ENCODE data around the gene CAND1. TPM values are rescaled to one million over a fixed set of nuclear protein-coding genes. Genes with fewer than 3 reads are reported as not detected.

The CAND1 gene
- total RNA-seq, 1 donor, result 130 TPM

DNA sequence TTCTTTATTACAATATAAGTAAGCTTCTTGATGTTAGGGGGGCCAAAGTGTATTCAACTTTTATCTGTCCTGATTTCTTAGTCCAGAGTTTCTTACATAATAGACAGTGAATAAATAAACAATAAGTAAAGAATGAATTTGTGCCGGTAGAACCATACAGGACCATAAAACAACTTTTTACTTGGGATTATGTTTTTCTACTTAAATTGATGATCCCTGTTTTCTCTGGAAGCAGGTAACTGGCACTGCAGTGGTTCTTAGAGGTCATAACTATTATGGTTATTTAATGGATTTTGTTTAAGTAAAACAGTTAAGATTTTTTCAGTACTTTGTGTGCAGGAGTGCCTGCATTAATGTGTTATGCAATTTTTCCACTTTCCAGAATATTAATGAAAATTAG, 10.5 kb downstream of the CAND1 start:
- TF ChIP-seq, protein P1, sequence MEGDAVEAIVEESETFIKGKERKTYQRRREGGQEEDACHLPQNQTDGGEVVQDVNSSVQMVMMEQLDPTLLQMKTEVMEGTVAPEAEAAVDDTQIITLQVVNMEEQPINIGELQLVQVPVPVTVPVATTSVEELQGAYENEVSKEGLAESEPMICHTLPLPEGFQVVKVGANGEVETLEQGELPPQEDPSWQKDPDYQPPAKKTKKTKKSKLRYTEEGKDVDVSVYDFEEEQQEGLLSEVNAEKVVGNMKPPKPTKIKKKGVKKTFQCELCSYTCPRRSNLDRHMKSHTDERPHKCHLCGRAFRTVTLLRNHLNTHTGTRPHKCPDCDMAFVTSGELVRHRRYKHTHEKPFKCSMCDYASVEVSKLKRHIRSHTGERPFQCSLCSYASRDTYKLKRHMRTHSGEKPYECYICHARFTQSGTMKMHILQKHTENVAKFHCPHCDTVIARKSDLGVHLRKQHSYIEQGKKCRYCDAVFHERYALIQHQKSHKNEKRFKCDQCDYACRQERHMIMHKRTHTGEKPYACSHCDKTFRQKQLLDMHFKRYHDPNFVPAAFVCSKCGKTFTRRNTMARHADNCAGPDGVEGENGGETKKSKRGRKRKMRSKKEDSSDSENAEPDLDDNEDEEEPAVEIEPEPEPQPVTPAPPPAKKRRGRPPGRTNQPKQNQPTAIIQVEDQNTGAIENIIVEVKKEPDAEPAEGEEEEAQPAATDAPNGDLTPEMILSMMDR (IDR thresholded peaks at IDR 0.05; ENCODE audit: extremely low read depth, low read depth, low read length), result no peak
- peaks cover 61% of the 10 kb centered on the region for H4K20me1 ChIP-seq (ENCODE audit: insufficient read depth, low read length)

GRCh38 chr12:67280088-67280487, 10.9 kb downstream of the CAND1 start:
- peaks cover 5% of the 10 kb centered on the region for H3K4me1 ChIP-seq (ENCODE audit: insufficient read depth, low read length)
- no peak overlapping the region for H3K4me2 ChIP-seq (ENCODE audit: insufficient read depth, low read length)
- H3K79me2 ChIP-seq (ENCODE audit: insufficient read depth, low read length), result peaks cover 92% of the 10 kb centered on the region
- H3K27me3 ChIP-seq (ENCODE audit: insufficient read depth, low read length), result no peaks in the 10 kb centered on the region
- TF ChIP-seq, protein P1 (IDR thresholded peaks at IDR 0.05; ENCODE audit: extremely low read depth, low read depth, low read length), result no peak
- no peak for DNase-seq (ENCODE audit: insufficient read length, low spot score, missing footprints)
- peaks cover 58% of the 10 kb centered on the region for H4K20me1 ChIP-seq (ENCODE audit: insufficient read depth, low read length)
- H2AFZ ChIP-seq (ENCODE audit: low read length), result no peak overlapping the region
- H3K9me3 ChIP-seq (ENCODE audit: low read depth, low read length), result no peaks in the 10 kb centered on the region
- peaks cover 23% of the 10 kb centered on the region for H3K36me3 ChIP-seq (ENCODE audit: insufficient read depth, low read length)
- no peak overlapping the region for H3K27ac ChIP-seq (ENCODE audit: low read depth, low read length)
- no peak overlapping the region for H3K4me3 ChIP-seq (ENCODE audit: insufficient read depth, low read length)

More for the DNA sequence above, 10.5 kb downstream of the CAND1 start:
- H3K27me3 ChIP-seq (ENCODE audit: insufficient read depth, low read length), result no peaks in the 10 kb centered on the region
- no peaks in the 10 kb centered on the region for H3K9me3 ChIP-seq (ENCODE audit: low read depth, low read length)
- peak; percentile 32 for DNase-seq (ENCODE audit: insufficient read length, low spot score, missing footprints)
- H3K79me2 ChIP-seq (ENCODE audit: insufficient read depth, low read length), result peaks cover 92% of the 10 kb centered on the region
- H2AFZ ChIP-seq (ENCODE audit: low read length), result no peak overlapping the region
- no peak overlapping the region for H3K4me2 ChIP-seq (ENCODE audit: insufficient read depth, low read length)
- H3K27ac ChIP-seq (ENCODE audit: low read depth, low read length), result no peak overlapping the region
- peaks cover 5% of the 10 kb centered on the region for H3K4me1 ChIP-seq (ENCODE audit: insufficient read depth, low read length)
- peaks cover 22% of the 10 kb centered on the region for H3K36me3 ChIP-seq (ENCODE audit: insufficient read depth, low read length)
- no peak overlapping the region for H3K4me3 ChIP-seq (ENCODE audit: insufficient read depth, low read length)

DNA sequence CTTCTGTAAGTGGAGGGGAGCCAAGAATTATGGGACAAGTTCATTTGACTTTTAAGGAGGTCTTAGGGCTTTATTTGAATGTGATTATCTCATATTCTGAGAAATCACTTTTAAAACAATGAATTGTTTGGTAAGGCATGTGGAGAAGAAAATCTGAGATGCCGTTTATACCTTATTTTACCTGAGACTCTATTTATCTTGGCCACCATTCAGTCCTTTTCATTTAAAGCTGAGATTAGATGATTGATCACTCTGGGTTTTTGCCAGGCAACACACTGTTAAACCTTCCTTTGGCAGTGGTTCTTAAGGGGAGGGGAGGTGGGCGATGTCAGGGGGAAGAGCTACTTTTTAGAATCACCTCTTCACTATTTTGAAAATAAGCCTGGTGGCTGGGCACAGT, 11.4 kb downstream of the CAND1 start:
- H3K36me3 ChIP-seq (ENCODE audit: insufficient read depth, low read length), result peaks cover 22% of the 10 kb centered on the region
- H3K27ac ChIP-seq (ENCODE audit: low read depth, low read length), result no peak overlapping the region
- H3K4me2 ChIP-seq (ENCODE audit: insufficient read depth, low read length), result no peak overlapping the region
- peaks cover 56% of the 10 kb centered on the region for H4K20me1 ChIP-seq (ENCODE audit: insufficient read depth, low read length)
- no peak overlapping the region for H3K4me3 ChIP-seq (ENCODE audit: insufficient read depth, low read length)
- peaks cover 2% of the 10 kb centered on the region for H3K4me1 ChIP-seq (ENCODE audit: insufficient read depth, low read length)
- H3K79me2 ChIP-seq (ENCODE audit: insufficient read depth, low read length), result peaks cover 92% of the 10 kb centered on the region
- no peak for DNase-seq (ENCODE audit: insufficient read length, low spot score, missing footprints)
- H3K27me3 ChIP-seq (ENCODE audit: insufficient read depth, low read length), result no peaks in the 10 kb centered on the region
- no peak overlapping the region for H2AFZ ChIP-seq (ENCODE audit: low read length)
- H3K9me3 ChIP-seq (ENCODE audit: low read depth, low read length), result no peaks in the 10 kb centered on the region
- TF ChIP-seq, protein P1 (IDR thresholded peaks at IDR 0.05; ENCODE audit: extremely low read depth, low read depth, low read length), result no peak

DNA sequence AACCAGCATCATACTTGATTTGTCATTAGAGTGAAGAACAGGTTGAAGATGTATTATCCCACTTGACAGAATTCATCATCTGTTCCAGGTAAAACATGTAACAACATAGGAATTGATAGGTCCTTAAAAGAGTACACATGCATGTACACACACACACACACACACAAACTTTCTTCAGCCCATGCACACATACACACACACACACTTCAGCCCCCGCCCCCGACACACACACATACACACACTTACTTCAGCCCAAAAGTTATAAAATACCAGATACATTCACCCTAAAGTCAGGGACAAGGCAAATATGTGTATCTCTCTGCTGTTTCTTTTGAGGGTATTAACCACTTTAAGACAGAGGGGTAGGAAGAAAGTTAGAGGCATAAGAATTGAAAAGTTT, 15.4 kb downstream of the CAND1 start:
- H3K36me3 ChIP-seq (ENCODE audit: insufficient read depth, low read length), result peaks cover 20% of the 10 kb centered on the region
- H3K4me1 ChIP-seq (ENCODE audit: insufficient read depth, low read length), result no peaks in the 10 kb centered on the region
- DNase-seq (ENCODE audit: insufficient read length, low spot score, missing footprints), result no peak
- H3K79me2 ChIP-seq (ENCODE audit: insufficient read depth, low read length), result peaks cover 90% of the 10 kb centered on the region
- no peak overlapping the region for H3K4me3 ChIP-seq (ENCODE audit: insufficient read depth, low read length)
- peaks cover 33% of the 10 kb centered on the region for H4K20me1 ChIP-seq (ENCODE audit: insufficient read depth, low read length)
- TF ChIP-seq, protein P1 (IDR thresholded peaks at IDR 0.05; ENCODE audit: extremely low read depth, low read depth, low read length), result no peak
- H2AFZ ChIP-seq (ENCODE audit: low read length), result no peak overlapping the region
- H3K9me3 ChIP-seq (ENCODE audit: low read depth, low read length), result no peaks in the 10 kb centered on the region
- H3K27ac ChIP-seq (ENCODE audit: low read depth, low read length), result no peak overlapping the region
- H3K4me2 ChIP-seq (ENCODE audit: insufficient read depth, low read length), result no peak overlapping the region
- H3K27me3 ChIP-seq (ENCODE audit: insufficient read depth, low read length), result no peaks in the 10 kb centered on the region

Measured in osteoblast (primary cell).